Lung (tissue), 12 donors: ENCODE data around the gene CDKN2C. TPM values are rescaled to one million over a fixed set of nuclear protein-coding genes. Genes with fewer than 3 reads are reported as not detected.

Experiments used
- ATAC-seq: fragments of 200-7000 bp; cut with Tn5 transposase; one replicate; pipeline ENCODE4 v1.9.1; 2020; ENCODE audit warnings: moderate number of reproducible peaks; ENCODE audit not compliant: insufficient read depth, low FRiP score
- DNase-seq, 3 donors: peaks; one replicate each; pipeline ENCODE4 v3.0.0-alpha.2; 2013 to 2017
- H3K27ac ChIP-seq, 2 donors: one replicate each; pipeline ENCODE4 v1.5.1; 2013; ENCODE audit warnings: mild to moderate bottlenecking in 2 of 2, moderate library complexity in 2 of 2, control low read depth in 1 of 2, inconsistent platforms in 1 of 2, low read depth in 1 of 2, low read length in 1 of 2
- H3K27me3 ChIP-seq, 3 donors: one replicate each; pipeline ENCODE4 v1.5.1; 2013; ENCODE audit warnings: low read length in 2 of 3; ENCODE audit not compliant: control insufficient read depth in 3 of 3, insufficient read depth in 3 of 3
- H3K36me3 ChIP-seq, 4 donors: one replicate each; pipeline ENCODE4 v1.5.1; 2013; ENCODE audit warnings: low read length in 4 of 4, mild to moderate bottlenecking in 1 of 4, moderate library complexity in 1 of 4; ENCODE audit not compliant: control insufficient read depth in 4 of 4, insufficient read depth in 4 of 4
- H3K4me1 ChIP-seq, 5 donors: one replicate each; pipeline ENCODE4 v1.5.1; 2013; ENCODE audit warnings: low read length in 5 of 5, mild to moderate bottlenecking in 2 of 5, moderate library complexity in 1 of 5; ENCODE audit not compliant: control insufficient read depth in 5 of 5, insufficient read depth in 5 of 5
- H3K4me3 ChIP-seq: one replicate; pipeline ENCODE4 v1.5.1; 2013; ENCODE audit warnings: mild to moderate bottlenecking, control low read depth, moderate library complexity
- H3K9ac ChIP-seq, 2 donors: one replicate each; pipeline ENCODE4 v1.5.1; 2013; ENCODE audit warnings: low read length in 2 of 2, control low read depth in 1 of 2; ENCODE audit not compliant: insufficient read depth in 1 of 2
- H3K9me3 ChIP-seq, 4 donors: one replicate each; pipeline ENCODE4 v1.5.1; 2013; ENCODE audit warnings: low read length in 3 of 4, mild to moderate bottlenecking in 1 of 4, moderate library complexity in 1 of 4; ENCODE audit not compliant: control insufficient read depth in 4 of 4, insufficient read depth in 3 of 4
- WGBS, 2 donors: extraction: QIAGEN DNeasy Blood & Tissue Kit; methylation state at CpG; one replicate each; pipeline ENCODE4 v1.1.7; 2013; 5-methylcytosine and 5-hydroxymethylcytosine counted together
- polyA plus RNA-seq, 2 donors: library from polyadenylated mRNA; stranded (reverse); fragments of 200-250 nt; gene quantifications; one replicate each; pipeline ENCODE4 v1.2.1, GENCODE V29; 2013
- total RNA-seq, 2 donors: library from RNA; depleted of rRNA in 1 of 2; stranded (reverse); fragments of >200 nt in 1 of 2; gene quantifications; one replicate each; pipeline ENCODE4 v1.2.1, GENCODE V29; 2014 to 2021
- TF ChIP-seq, protein P1 (sequence below): IDR thresholded peaks from 2 replicates; pipeline ENCODE4 v1.5.1; 2012; ENCODE audit warnings: mild to moderate bottlenecking; ENCODE audit errors: control extremely low read depth, extremely low read depth
- donor health status: control.
- donor health status: control.
- donor health status: Bipolar disorder and iron deficiency.
- donor health status: healthy.
- donor health status: DM: yes; HTN: yes; CAD: no.

The CDKN2C gene
- total and polyA plus RNA-seq, 4 donors: 5.7 to 8.9 (median 7.6) TPM

DNA sequence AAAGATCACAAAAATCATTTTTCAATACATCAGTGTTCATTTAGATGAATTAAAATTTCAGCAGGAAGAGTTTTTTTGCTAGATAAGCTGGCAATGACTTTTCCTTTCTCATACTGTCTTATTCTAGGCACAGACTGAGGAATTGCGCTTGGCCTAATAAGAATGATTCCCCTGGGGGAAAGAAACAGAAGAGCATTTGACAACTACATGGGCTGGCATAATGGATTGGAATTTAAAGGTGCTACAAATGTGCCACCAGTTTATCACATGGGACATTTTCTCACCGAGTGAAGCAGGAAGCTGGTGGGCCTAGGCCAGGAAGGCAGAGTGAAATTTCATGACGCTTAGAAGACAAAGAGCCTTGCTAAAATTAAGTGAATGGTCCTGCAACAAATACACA lies 39.3 kb downstream of the CDKN2C start:
- Histone ChIP-seq H3K4me3 (no peak overlapping the region), H3K36me3 (no peaks in the 10 kb centered on the region), H3K9ac (no peak overlapping the region), H3K27me3 (no peaks in the 10 kb centered on the region), H3K9me3 (no peaks in the 10 kb centered on the region), H3K4me1 (no peaks in the 10 kb centered on the region), H3K27ac (no peak overlapping the region)
- TF ChIP-seq, protein P1, sequence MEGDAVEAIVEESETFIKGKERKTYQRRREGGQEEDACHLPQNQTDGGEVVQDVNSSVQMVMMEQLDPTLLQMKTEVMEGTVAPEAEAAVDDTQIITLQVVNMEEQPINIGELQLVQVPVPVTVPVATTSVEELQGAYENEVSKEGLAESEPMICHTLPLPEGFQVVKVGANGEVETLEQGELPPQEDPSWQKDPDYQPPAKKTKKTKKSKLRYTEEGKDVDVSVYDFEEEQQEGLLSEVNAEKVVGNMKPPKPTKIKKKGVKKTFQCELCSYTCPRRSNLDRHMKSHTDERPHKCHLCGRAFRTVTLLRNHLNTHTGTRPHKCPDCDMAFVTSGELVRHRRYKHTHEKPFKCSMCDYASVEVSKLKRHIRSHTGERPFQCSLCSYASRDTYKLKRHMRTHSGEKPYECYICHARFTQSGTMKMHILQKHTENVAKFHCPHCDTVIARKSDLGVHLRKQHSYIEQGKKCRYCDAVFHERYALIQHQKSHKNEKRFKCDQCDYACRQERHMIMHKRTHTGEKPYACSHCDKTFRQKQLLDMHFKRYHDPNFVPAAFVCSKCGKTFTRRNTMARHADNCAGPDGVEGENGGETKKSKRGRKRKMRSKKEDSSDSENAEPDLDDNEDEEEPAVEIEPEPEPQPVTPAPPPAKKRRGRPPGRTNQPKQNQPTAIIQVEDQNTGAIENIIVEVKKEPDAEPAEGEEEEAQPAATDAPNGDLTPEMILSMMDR: no peak
- 51 to 58% methylated on average over 3 of the region's 3 CpGs for WGBS, 2 donors
- ATAC-seq (no peak), DNase-seq (no peak)

DNA sequence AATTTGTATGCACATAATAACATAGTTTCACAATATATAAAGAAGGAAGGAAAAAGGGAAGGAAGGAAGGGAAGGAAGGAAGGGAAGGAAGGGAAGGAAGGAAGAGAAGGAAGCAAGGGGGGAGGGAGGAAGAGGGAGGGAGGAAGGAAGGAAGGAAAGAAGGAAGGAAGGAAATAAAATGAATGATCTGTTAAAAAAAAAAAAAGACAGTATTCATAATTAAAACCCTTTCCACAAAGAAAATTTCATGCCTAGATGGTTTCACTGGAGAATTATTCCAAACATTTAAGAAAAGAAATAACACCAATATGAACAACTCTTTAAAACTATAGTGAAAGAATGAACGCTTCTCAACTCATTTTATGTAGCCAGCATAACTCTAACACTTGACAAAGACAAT lies 44.8 kb downstream of the CDKN2C start:
- WGBS, 2 donors: 91 to 97% methylated on average over 1 of the region's 1 CpG
- no peak overlapping the region for H3K9ac ChIP-seq
- TF ChIP-seq, protein P1: no peak
- no peaks in the 10 kb centered on the region for H3K27me3 ChIP-seq
- no peak overlapping the region for H3K4me3 ChIP-seq
- H3K9me3 ChIP-seq: no peaks in the 10 kb centered on the region
- H3K4me1 ChIP-seq: no peaks in the 10 kb centered on the region
- H3K36me3 ChIP-seq: no peaks in the 10 kb centered on the region
- no peak for ATAC-seq
- DNase-seq: no peak
- no peak overlapping the region for H3K27ac ChIP-seq

GRCh38 chr1:51019811-51020210 lies 49.8 kb downstream of the CDKN2C start:
- H3K4me1 ChIP-seq: no peaks in the 10 kb centered on the region

More at GRCh38 chr1:51019811-51020210, 49.8 kb downstream of the CDKN2C start:
- DNase-seq: no peak
- no peak for ATAC-seq
- TF ChIP-seq, protein P1: no peak
- H3K27ac ChIP-seq: no peak overlapping the region
- H3K27me3 ChIP-seq: no peaks in the 10 kb centered on the region
- H3K36me3 ChIP-seq: no peaks in the 10 kb centered on the region
- no peak overlapping the region for H3K4me3 ChIP-seq
- H3K9me3 ChIP-seq: no peaks in the 10 kb centered on the region
- H3K9ac ChIP-seq: no peak overlapping the region

Other genes starting within 250 kb of the CDKN2C start
- 10 to 100 TPM; 46.2 to 51.6 TPM for gene FAF1, start 10.0 kb upstream of the CDKN2C start, total RNA-seq
- 10 to 100 TPM; 27.2 to 27.9 TPM for gene FAF1, start 10.0 kb upstream of the CDKN2C start, polyA plus RNA-seq
- not detected for gene C1orf185, start 132.0 kb downstream of the CDKN2C start, total RNA-seq
- gene C1orf185, start 132.0 kb downstream of the CDKN2C start, polyA plus RNA-seq: not detected